Activated T-helper 17 cell treated with anti-CD3 and anti-CD28 coated beads, Interleukin-2, amount 50 U/mL, for 72 hours (primary cell): Measurements from ENCODE around the gene KPNB1. TPM values are rescaled to one million over a fixed set of nuclear protein-coding genes. Genes with fewer than 3 reads are reported as not detected.

Experiments
- ATAC-seq: fragments of 150-1000 bp; cut with Tn5 transposase; replicated peaks from 2 replicates; pipeline ENCODE4 v1.10.0; 2021; ENCODE audit warnings: mild to moderate bottlenecking, moderate library complexity
- H3K27ac Mint-ChIP-seq: one replicate; pipeline ENCODE4 v1.8.0; 2022; ENCODE audit warnings: mixed read lengths
- H3K27me3 Mint-ChIP-seq: one replicate; pipeline ENCODE4 v1.8.0; 2022; ENCODE audit warnings: mixed read lengths
- H3K36me3 Mint-ChIP-seq: one replicate; pipeline ENCODE4 v1.8.0; 2022; ENCODE audit warnings: low read depth, mild to moderate bottlenecking, mixed read lengths
- H3K4me1 Mint-ChIP-seq: one replicate; pipeline ENCODE4 v1.8.0; 2022; ENCODE audit warnings: mixed read lengths
- H3K4me3 Mint-ChIP-seq: one replicate; pipeline ENCODE4 v1.8.0; 2022; ENCODE audit warnings: mild to moderate bottlenecking, mixed read lengths
- H3K9me3 Mint-ChIP-seq: one replicate; pipeline ENCODE4 v1.8.0; 2022; ENCODE audit warnings: mixed read lengths
- total RNA-seq, 2 donors: library from RNA; stranded (reverse); gene quantifications; one replicate each; pipeline ENCODE4 v1.2.3, GENCODE V29; 2022

Gene KPNB1
- total RNA-seq, 2 donors from 2014 or later = 451 to 724 TPM

GRCh38 chr17:47650525-47651522 lies 1.1 kb downstream of the KPNB1 start:
- Mint-ChIP-seq H3K36me3 (peaks cover 65% of the 10 kb centered on the region), H3K27ac (peak overlapping the region; percentile 92), H3K4me3 (peak overlapping the region; percentile 94), H3K4me1 (peaks cover 40% of the 10 kb centered on the region), H3K9me3 (no peaks in the 10 kb centered on the region), H3K27me3 (no peaks in the 10 kb centered on the region)
- peak; percentile 62 for ATAC-seq

DNA sequence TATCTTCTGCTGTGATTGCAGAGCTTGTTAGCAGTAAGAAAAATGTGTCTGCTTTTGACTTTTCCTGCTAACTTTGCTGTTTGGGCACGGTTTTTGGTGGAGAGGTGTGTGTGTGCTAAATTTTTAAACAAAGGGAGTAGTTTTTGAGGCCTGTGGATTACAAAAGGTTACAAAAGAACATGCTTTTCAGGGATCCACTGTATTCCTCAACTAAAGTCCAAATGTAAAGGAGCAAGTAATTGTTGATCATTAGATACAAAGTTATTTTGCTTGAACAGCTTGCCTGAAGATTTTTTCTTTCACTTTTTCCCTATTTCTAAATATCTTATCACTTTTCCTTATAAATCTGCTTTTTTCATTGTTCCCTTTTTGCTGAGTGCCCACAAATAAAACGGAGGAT lies 2.0 kb downstream of the KPNB1 start:
- H3K4me1 Mint-ChIP-seq = peaks cover 44% of the 10 kb centered on the region
- H3K9me3 Mint-ChIP-seq = no peaks in the 10 kb centered on the region
- no peak for ATAC-seq
- peak overlapping the region; percentile 92 for H3K27ac Mint-ChIP-seq
- H3K27me3 Mint-ChIP-seq = no peaks in the 10 kb centered on the region
- H3K4me3 Mint-ChIP-seq = peak overlapping the region; percentile 94
- peaks cover 74% of the 10 kb centered on the region for H3K36me3 Mint-ChIP-seq

DNA sequence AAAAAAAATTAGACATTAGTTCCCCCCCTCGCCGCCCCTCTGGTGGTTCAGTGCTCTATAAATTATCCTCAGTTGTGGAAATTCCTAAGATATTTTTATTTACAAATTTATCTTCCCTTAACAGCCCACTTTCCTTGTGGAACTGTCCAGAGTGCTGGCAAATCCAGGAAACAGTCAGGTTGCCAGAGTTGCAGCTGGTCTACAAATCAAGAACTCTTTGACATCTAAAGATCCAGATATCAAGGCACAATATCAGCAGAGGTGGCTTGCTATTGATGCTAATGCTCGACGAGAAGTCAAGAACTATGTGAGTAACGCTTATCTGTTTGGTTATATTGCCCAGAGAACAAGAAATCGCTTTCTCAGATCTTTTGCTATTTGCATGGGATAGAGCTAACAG lies 2.9 kb downstream of the KPNB1 start:
- Mint-ChIP-seq H3K4me1 (peaks cover 46% of the 10 kb centered on the region), H3K4me3 (peak overlapping the region; percentile 94), H3K27me3 (no peaks in the 10 kb centered on the region), H3K27ac (peak overlapping the region; percentile 92), H3K36me3 (peaks cover 83% of the 10 kb centered on the region), H3K9me3 (no peaks in the 10 kb centered on the region)
- ATAC-seq = no peak

- Mint-ChIP-seq H3K9me3 (no peaks in the 10 kb centered on the region), H3K4me1 (peaks cover 48% of the 10 kb centered on the region), H3K27me3 (no peaks in the 10 kb centered on the region), H3K27ac (peak overlapping the region; percentile 74), H3K36me3 (peaks cover 88% of the 10 kb centered on the region), H3K4me3 (peak overlapping the region; percentile 94)
- no peak for ATAC-seq
These were observed 3.7 kb downstream of the KPNB1 start for GRCh38 chr17:47653442-47653841.

DNA sequence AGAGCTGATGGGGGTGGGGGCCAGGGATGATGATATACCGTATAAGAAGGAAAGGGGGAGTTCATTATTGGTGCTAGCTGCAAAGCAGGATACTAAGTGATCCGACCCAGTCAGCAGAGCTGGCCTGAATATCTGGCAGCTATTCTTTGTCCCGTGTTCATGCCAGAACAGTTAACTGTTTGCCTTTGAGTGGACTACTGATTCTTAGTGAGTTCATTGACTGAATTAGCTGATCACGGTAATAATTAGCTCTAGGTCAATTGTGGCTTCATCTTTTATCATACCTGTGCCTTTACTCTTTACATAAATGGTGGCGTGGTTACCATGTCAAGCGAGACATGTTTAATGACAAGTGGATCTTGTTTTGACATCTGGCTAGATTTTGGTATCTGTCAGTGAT lies 5.3 kb downstream of the KPNB1 start:
- peaks cover 96% of the 10 kb centered on the region for H3K36me3 Mint-ChIP-seq

GRCh38 chr17:47660064-47660492 lies 10.4 kb downstream of the KPNB1 start:
- peak overlapping the region; percentile 61 for H3K4me3 Mint-ChIP-seq
- peaks cover 31% of the 10 kb centered on the region for H3K4me1 Mint-ChIP-seq
- no peaks in the 10 kb centered on the region for H3K27me3 Mint-ChIP-seq
- peaks cover 100% of the 10 kb centered on the region for H3K36me3 Mint-ChIP-seq
- ATAC-seq = peak; percentile 85
- no peaks in the 10 kb centered on the region for H3K9me3 Mint-ChIP-seq
- H3K27ac Mint-ChIP-seq = peak overlapping the region; percentile 74

More for the DNA sequence above, 5.3 kb downstream of the KPNB1 start:
- Mint-ChIP-seq H3K4me1 (peaks cover 51% of the 10 kb centered on the region), H3K27ac (peak overlapping the region; percentile 83), H3K4me3 (peak overlapping the region; percentile 94), H3K27me3 (no peaks in the 10 kb centered on the region), H3K9me3 (no peaks in the 10 kb centered on the region)
- no peak for ATAC-seq

DNA sequence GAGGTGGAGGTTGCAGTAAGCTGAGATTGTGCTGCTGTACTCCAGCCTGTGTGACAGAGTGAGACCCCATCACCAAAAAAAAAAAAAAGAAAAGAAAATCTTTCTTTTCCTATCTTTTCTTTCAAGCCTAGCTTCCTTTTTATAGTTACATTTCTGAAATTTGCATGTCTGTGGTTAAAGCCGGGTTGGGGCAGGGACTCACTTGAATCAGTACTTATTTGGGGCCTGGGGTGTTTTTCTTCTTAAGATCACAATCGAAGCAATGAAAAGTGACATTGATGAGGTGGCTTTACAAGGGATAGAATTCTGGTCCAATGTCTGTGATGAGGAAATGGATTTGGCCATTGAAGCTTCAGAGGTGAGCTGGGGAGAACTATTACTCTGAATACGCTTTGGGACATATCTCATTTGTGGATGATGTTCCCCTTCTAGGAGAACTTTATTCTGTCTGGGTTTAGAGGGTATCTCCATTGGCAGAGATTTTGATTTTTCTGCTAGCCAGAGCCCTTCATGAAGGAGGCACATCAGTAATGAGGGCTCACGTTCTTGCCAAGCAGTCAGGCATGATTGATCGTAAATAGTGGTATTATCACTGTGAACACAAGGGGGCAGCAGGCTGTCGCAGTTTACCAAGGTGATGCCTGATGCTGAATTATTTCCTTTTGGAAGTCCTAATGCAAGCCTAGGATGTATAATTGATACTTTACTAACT lies 14.3 kb downstream of the KPNB1 start:
- Mint-ChIP-seq H3K36me3 (peaks cover 100% of the 10 kb centered on the region), H3K4me1 (peaks cover 10% of the 10 kb centered on the region), H3K9me3 (no peaks in the 10 kb centered on the region), H3K4me3 (peak overlapping the region; percentile 7), H3K27ac (peak overlapping the region; percentile 49), H3K27me3 (no peaks in the 10 kb centered on the region)
- peak; percentile 48 for ATAC-seq

GRCh38 chr17:47664624-47664941 lies 14.9 kb downstream of the KPNB1 start:
- no peaks in the 10 kb centered on the region for H3K27me3 Mint-ChIP-seq
- H3K36me3 Mint-ChIP-seq = peaks cover 100% of the 10 kb centered on the region
- peak overlapping the region; percentile 49 for H3K27ac Mint-ChIP-seq
- no peaks in the 10 kb centered on the region for H3K9me3 Mint-ChIP-seq
- no peak for ATAC-seq
- H3K4me3 Mint-ChIP-seq = no peak overlapping the region
- H3K4me1 Mint-ChIP-seq = peaks cover 10% of the 10 kb centered on the region

DNA sequence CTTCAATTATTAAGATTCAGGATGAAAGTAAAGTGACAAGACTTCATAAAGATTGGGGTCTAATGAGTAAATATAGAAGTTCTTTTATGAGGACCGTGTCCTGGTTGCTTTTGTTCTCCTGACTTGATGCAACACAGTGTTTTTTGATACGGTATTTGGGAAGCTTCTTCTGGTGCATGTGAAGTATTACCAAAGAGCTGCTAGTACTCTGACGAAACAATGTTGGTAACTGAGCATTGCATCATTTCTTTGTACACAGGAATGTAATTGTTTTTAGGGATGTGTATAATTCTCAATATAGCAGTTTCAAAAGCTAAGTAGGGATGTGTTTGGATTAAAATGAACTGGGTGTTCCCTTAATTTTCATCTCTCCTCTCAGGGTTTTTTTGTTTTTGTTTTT lies 15.9 kb downstream of the KPNB1 start:
- Mint-ChIP-seq H3K9me3 (no peaks in the 10 kb centered on the region), H3K36me3 (peaks cover 100% of the 10 kb centered on the region), H3K4me3 (no peak overlapping the region), H3K4me1 (peaks cover 10% of the 10 kb centered on the region), H3K27ac (no peak overlapping the region), H3K27me3 (no peaks in the 10 kb centered on the region)
- no peak for ATAC-seq

DNA sequence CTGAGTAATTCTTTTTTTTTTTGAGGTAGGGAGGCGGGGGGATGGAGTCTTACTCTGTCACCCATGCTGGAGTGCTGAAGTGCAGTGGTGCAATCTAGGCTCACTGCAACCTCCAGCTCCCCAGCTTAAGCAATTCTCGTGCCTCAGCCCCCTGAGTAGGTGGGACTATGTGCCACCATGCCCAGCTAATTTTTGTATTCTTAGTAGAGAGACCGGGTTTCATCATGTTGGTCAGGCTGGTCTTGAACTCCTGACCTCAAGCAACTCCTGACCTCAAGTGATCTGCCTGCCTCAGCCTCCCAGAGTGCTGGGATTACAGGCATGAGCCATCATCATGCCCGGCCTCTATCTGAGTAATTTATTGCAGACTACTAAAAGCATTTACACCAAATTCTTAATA lies 19.4 kb downstream of the KPNB1 start:
- H3K36me3 Mint-ChIP-seq = peaks cover 100% of the 10 kb centered on the region
- H3K9me3 Mint-ChIP-seq = no peaks in the 10 kb centered on the region
- peaks cover 12% of the 10 kb centered on the region for H3K4me1 Mint-ChIP-seq
- no peak for ATAC-seq
- H3K27me3 Mint-ChIP-seq = no peaks in the 10 kb centered on the region
- H3K27ac Mint-ChIP-seq = no peak overlapping the region
- H3K4me3 Mint-ChIP-seq = no peak overlapping the region

GRCh38 chr17:47670064-47670463 lies 20.3 kb downstream of the KPNB1 start:
- ATAC-seq = peak; percentile 56
- H3K4me1 Mint-ChIP-seq = peaks cover 10% of the 10 kb centered on the region
- peak overlapping the region; percentile 70 for H3K27ac Mint-ChIP-seq
- peaks cover 100% of the 10 kb centered on the region for H3K36me3 Mint-ChIP-seq
- H3K27me3 Mint-ChIP-seq = no peaks in the 10 kb centered on the region
- H3K9me3 Mint-ChIP-seq = no peaks in the 10 kb centered on the region
- no peak overlapping the region for H3K4me3 Mint-ChIP-seq

DNA sequence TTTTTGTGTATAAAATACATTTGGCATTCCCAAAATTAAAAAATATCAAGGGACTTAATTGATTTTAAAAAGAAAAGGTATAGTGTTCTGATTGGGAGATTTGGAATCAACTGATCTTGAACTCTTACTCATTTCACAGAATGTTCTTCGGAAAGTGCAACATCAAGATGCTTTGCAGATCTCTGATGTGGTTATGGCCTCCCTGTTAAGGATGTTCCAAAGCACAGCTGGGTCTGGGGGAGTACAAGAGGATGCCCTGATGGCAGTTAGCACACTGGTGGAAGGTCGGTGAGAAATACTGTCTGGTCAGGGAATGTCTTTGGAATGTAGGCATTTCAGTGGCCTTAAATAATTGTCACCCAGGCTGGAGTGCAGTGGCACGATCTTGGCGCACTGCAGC lies 24.8 kb downstream of the KPNB1 start:
- Mint-ChIP-seq H3K4me3 (no peak overlapping the region), H3K27me3 (no peaks in the 10 kb centered on the region), H3K36me3 (peaks cover 100% of the 10 kb centered on the region), H3K4me1 (peaks cover 10% of the 10 kb centered on the region), H3K27ac (peak overlapping the region; percentile 44), H3K9me3 (no peaks in the 10 kb centered on the region)
- ATAC-seq = no peak

DNA sequence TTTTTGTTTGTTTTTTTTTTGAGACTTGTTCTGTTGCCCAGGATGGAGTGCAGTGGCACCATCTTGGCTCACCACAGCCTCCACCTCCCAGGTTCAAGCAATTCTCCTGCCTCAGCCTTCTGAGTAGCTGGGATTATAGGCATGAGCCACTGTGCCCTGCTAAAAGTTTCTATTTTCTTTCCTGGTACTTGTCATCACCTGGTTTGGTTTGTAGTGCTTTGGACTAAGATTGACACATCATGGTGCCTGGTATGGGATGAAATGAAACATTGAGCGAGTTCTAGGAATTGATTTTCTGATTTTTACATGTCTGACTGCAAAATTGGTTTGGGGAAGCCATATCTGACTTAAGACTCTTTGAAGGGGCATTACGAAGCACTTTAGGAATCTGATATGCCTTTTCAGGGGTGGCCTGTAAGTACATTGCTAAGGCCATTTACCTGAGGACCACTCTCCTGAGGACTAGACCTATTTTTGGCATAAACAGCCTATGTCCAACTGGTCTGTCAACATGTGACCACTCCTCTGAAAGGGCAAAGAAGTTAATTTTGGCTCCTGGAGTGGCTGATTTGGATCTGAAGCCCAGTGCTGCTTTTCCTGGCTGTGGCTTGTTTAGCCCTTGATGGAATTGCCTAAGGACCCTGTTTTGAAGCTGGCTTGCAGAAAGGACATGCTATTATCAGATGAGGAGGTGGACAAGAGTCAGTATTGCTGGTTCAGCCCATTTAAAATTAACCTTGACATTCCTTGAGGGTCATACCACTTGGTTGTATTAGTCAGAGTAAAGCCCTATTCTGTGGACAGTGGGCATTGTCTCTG lies 25.9 kb downstream of the KPNB1 start:
- ATAC-seq = peak; percentile 45
- Mint-ChIP-seq H3K4me3 (no peak overlapping the region), H3K27ac (peak overlapping the region; percentile 44), H3K27me3 (no peaks in the 10 kb centered on the region), H3K9me3 (no peaks in the 10 kb centered on the region), H3K36me3 (peaks cover 100% of the 10 kb centered on the region), H3K4me1 (peaks cover 5% of the 10 kb centered on the region)

GRCh38 chr17:47676199-47676472 lies 26.4 kb downstream of the KPNB1 start:
- no peak for ATAC-seq
- Mint-ChIP-seq H3K36me3 (peaks cover 100% of the 10 kb centered on the region), H3K27me3 (no peaks in the 10 kb centered on the region), H3K4me3 (no peak overlapping the region), H3K9me3 (no peaks in the 10 kb centered on the region), H3K4me1 (peaks cover 5% of the 10 kb centered on the region), H3K27ac (no peak overlapping the region)
